NCI-H524 treated with DMSO at 0.1 percent for 48 hours (cell line): ENCODE measurements around the gene FDXACB1.

Experiments used
- DNase-seq: peaks from one replicate; lab custom pipeline; 2025; lab: John Stamatoyannopoulos, UW

The FDXACB1 gene

DNA sequence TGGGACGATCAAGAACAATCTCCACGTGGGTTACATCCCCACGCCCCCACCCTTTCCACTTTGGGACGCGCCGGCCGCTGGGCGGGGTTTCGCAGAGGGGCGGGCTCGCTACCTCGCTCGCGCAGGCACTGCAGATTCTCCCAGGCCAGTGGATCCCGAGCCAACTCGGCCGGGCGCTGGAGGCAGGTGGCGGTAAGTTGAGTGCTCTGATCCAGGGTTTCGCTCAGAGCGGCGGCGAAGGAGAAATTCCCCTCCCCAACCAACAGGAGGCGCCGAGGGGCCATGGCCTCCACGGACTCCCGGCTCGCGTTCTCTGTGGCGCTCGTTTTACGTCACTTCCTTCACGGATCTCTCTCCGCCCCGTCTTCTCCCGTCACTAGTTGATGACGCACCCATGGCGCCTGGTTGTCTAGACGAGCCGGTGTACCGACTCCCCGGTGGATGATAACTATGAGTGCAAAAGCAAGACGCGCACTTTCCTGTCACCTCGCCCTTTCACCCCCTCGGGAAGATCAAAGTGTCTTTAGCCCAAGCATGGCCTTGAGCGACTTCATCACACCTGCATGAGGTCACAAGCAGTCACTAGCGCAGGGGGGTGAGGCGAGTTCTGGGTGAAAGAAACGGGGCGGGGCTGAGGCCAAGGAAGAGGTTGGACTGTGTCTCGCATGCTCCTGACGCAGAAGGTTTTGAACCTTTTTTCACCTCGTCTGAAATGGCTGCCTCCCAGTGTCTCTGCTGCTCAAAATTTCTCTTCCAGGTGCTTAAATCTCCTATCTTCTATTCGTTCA is at the start of gene FDXACB1, which contains the start of gene CFAP68:
FDXACB1 (minus strand) TSS at position 317 of the 788 bp plus-strand sequence; CDS start at position 284, 33 bp downstream.
CFAP68 (plus strand) TSS at position 693 of the 788 bp plus-strand sequence; CDS start at position 713, 20 bp downstream.
- peak; percentile 86 for DNase-seq

DNA sequence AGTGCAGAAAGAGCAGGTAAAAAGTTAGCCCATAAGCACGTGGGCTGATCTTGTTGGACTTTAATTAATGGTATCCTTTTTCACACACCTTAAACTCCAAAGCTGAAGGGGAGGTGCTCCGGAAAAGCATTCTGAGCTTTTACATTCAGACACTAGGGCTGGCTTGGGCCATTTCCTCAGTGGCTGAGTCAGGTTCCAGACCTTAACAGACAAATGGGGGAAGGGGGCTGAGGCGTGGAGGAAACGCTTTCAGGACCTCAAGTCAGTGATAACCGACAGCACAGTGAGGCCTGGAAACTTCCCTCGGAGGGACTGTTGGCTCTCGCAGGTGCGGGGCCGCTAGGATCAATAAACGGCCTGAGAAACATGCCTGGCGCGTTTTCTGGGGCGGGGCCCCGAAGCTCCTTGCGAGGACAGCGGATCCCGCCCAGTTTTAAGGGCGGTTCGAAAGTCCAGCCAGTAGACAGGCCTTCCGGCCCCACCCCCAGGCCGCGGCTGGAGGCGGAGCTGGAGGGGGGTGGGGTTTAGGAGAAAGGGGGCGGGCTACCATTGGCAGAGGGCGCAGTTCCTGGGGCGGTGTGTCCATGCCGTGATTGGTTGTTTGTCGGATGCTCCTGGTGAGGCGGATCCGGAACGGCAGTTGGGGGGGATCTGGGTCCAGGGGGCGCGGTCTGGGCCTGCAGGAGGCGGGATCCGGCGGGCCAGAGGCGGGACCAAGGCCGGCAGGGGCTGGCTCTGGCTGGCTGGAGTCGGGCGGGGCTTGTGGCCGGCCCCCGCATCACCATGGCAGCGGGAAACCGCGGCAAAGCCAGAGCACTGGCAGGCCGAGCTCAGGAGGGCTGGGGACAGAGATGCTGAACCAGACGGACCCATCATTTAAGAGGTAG is 47.8 kb upstream of the FDXACB1 start:
- peak; percentile 75 for DNase-seq

- no peak for DNase-seq
Measured at GRCh38 chr11:111925953-111926352, 47.0 kb upstream of the FDXACB1 start.

GRCh38 chr11:111923951-111924350 is 45.0 kb upstream of the FDXACB1 start:
- DNase-seq: no peak

DNA sequence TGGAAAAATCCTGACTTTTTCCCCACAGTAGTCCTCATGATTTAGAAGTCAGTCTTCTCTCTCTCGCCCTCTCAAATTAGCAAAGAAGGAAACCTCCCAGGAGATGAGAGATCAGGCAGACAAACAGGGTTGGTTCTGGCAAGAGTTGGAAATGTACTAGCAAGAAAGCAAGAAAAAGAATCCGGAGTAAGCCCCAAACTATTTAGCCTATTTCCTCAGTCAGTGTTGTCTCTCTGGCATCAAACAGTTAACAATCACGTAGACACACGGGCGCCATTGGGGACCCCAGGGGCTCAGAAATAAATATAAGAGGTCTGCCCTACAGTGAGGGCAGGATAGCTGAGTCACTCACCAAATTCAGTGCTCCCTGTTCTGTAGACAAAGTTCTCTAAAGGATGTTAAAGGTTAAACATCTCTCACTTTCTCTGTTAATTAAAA is 44.4 kb upstream of the FDXACB1 start:
- DNase-seq: no peak

DNA sequence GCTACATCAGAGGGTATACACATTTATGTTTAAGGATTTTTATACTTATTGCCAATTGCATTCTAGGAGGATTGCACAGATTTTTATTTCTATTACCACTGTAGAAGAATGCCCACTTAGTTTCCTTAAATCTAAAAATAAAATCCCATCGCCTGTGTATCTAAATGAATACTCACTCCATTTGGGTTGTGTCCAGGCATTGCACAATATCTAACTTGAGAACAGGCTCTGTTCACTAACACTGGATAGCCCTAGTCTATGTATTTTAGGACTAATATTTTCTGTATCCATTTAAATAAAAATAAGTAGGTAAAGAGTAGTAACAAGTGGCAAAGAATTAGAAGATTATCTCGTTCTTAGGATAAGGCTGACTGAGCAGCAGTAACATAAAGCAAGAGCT is 43.8 kb upstream of the FDXACB1 start:
- no peak for DNase-seq

- DNase-seq: no peak
Measured at GRCh38 chr11:111921541-111922230, 42.7 kb upstream of the FDXACB1 start.

DNA sequence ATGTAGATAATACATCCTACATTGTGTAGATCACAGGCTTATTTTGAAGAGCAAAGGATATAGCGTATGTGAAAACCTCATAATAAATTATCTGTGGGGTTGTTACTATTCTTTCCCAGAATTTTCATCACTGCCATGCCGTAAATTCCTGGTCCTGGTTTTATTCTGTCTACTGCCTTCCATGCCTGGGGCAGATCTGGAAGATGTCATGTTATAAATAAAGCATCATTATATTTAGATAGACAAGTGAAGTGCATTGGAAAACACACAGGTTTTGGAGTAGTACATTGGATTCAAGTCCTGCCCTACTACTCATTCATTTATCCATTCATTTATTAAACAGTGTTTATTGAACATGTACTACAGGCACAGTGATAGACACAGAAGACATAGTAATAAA is 41.9 kb upstream of the FDXACB1 start:
- no peak for DNase-seq

GRCh38 chr11:111918390-111919256 is 39.7 kb upstream of the FDXACB1 start, which contains the start of gene C11orf52:
TSS of gene C11orf52 (plus strand) at chr11:111918913. CDS start at chr11:111918973, 60 bp downstream.
- peak; percentile 66 for DNase-seq

GRCh38 chr11:111917788-111918187 is 38.8 kb upstream of the FDXACB1 start:
- no peak for DNase-seq

DNA sequence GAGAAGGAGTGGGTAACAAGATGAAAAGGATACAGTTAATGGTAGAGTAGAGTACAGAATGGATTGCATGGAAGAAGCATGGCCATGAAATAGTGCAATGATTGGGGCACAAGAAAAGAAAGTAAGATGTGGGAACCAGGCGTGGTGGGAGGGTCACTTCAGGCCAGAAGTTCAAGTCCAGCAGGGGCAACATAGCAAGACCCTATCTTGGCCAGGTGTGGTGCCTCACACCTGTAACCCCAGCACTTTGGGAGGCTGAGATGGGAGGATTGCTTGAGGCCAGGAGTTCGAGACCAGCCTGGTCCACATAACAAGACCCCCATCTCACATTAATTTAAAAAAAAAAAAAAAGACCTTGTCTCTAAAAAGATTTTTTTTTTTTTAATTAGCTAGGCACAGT is 38.3 kb upstream of the FDXACB1 start:
- no peak for DNase-seq

GRCh38 chr11:111916768-111917167 is 37.8 kb upstream of the FDXACB1 start:
- no peak for DNase-seq

DNA sequence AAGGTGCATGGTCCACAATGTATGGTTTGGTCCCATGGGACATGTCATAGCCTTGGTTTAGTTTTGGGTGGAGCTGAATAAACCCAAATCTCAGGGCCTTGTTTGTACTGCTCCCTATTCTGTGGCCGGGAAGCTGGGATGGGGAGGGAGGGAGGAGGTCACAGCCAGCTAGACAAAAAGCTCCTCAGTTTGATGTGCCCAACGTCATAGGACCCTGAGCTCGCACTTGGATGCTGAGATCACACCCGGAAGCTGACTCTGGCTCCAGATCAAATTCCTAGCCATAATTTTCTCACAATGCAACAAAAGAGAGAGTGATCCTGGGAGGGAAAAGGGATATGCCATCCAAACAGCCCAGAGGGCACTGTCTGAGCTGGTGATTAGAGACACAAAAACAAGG is 35.0 kb upstream of the FDXACB1 start:
- no peak for DNase-seq

DNA sequence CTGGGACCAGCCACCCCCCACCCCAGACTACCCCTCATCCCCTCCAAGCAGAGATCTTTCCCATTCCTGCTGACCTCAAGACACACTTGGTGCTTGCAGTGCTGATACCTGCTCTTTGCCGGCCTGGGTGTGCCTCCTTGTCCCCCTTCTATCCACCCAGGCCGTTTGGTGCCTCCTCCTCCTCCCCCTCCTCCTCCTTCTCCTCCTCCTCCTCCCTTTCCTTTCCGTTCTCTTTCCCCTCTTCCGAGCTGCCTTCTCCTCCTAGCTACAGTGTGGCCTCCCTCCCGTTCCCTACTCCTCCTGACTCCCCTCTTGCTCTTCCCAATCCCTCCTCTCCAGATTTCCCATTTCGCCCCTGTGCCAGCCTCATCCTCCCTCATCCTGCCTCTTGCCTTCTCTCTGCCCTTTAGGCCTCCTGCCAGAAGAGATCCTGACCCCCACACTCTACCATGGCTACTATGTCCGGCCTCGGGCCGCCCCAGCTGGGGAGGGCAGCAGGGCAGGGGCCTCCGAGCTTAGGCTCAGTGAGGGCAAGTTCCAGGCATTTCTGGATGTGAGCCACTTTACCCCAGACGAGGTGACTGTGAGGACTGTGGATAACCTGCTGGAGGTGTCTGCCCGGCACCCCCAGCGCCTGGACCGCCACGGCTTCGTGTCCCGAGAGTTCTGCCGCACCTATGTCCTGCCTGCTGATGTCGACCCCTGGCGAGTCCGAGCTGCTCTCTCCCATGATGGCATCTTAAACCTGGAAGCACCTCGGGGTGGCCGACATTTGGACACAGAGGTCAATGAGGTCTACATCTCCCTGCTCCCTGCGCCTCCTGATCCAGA is 34.3 kb upstream of the FDXACB1 start:
- DNase-seq: no peak

- no peak for DNase-seq
Measured at GRCh38 chr11:111912535-111912934, 33.6 kb upstream of the FDXACB1 start, which contains the start of gene HSPB2. TSS of gene HSPB2 (plus strand) at chr11:111912734. CDS start at chr11:111912830, 96 bp downstream.

DNA sequence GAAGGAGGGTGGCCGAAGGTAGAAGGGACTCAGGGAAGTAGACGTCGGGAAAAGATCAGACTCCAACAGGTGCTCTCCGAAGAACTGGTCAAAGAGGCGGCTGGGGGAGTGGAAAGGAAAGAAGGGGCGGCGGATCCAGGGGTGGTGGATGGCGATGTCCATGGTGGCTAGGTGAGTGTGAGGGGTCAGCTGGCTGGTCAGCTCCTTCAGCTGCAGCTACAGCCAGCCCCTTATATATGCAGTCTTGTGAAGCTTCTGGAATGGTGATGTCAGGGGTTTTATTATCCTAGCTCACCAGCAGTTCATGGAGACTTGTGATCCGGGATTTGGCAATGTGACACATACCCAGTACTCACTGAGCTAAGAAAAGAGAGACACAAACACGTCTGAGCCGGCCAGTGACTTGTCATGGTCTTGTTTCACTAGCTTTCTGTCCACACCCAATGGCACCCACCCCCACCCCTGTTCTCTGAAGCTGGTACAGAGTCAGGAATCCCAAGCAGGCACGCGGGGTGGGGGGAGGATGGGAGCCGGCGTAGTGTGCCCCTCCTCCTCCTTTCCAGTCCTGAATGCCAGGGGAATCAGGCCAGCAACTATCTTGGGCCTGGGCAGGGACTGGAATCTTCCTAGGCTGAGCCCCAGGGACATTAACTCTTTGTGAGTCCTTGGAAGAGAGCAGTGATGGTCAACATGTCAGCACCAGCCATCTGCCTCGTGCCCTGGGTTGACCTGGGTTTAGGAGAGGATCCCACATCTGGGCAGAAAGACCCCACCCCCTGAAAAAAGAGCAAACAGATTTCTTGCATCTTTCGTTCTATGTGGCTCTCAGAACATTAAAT is 32.8 kb upstream of the FDXACB1 start, which contains the start of gene CRYAB:
CRYAB (minus strand) TSS at position 208 of the 839 bp plus-strand sequence; CDS start at position 162, 46 bp downstream.
- no peak for DNase-seq

GRCh38 chr11:111910676-111911562 is 32.0 kb upstream of the FDXACB1 start:
- DNase-seq: no peak

GRCh38 chr11:111909378-111909777 is 30.4 kb upstream of the FDXACB1 start:
- DNase-seq: peak; percentile 64
